Liver (tissue), 9 donors: Measurements from ENCODE around the gene VPS26C. TPM values are rescaled to one million over a fixed set of nuclear protein-coding genes. Genes with fewer than 3 reads are reported as not detected.

Experiments
- DNase-seq: peaks from one replicate; pipeline ENCODE4 v3.0.0-alpha.2; 2017; ENCODE audit warnings: low spot score
- H3K27ac ChIP-seq, 2 donors: one replicate each; pipeline ENCODE4 v1.7.0; 2013; ENCODE audit warnings: inconsistent platforms in 2 of 2, low read length in 2 of 2, control low read depth in 1 of 2, low read depth in 1 of 2, mild to moderate bottlenecking in 1 of 2
- H3K27me3 ChIP-seq, 4 donors: one replicate each; pipeline versions ENCODE4 v1.6.1 to v1.7.0; 2013; ENCODE audit warnings: low read length in 3 of 4, inconsistent platforms in 1 of 4, mild to moderate bottlenecking in 1 of 4, moderate library complexity in 1 of 4; ENCODE audit not compliant: control insufficient read depth in 4 of 4, insufficient read depth in 4 of 4
- H3K36me3 ChIP-seq, 4 donors: one replicate each; pipeline versions ENCODE4 v1.6.1 to v1.7.0; 2013; ENCODE audit warnings: low read length in 3 of 4, mild to moderate bottlenecking in 3 of 4, low read depth in 1 of 4, moderate library complexity in 1 of 4; ENCODE audit not compliant: control insufficient read depth in 4 of 4, insufficient read depth in 3 of 4
- H3K4me1 ChIP-seq, 4 donors: one replicate each; pipeline versions ENCODE4 v1.6.1 to v1.7.0; 2013; ENCODE audit warnings: low read length in 3 of 4, mild to moderate bottlenecking in 3 of 4, moderate library complexity in 1 of 4; ENCODE audit not compliant: control insufficient read depth in 4 of 4, insufficient read depth in 4 of 4
- H3K4me3 ChIP-seq, 3 donors: one replicate each; pipeline versions ENCODE4 v1.6.1 to v1.7.0; 2013; ENCODE audit warnings: low read length in 3 of 3, control low read depth in 1 of 3, low read depth in 1 of 3, mild to moderate bottlenecking in 1 of 3
- H3K9ac ChIP-seq, 2 donors: one replicate each; pipeline ENCODE4 v1.7.0; 2013; ENCODE audit warnings: low read length in 2 of 2, mild to moderate bottlenecking in 2 of 2, moderate library complexity in 2 of 2, control low read depth in 1 of 2, low read depth in 1 of 2
- H3K9me3 ChIP-seq, 4 donors: one replicate each; pipeline versions ENCODE4 v1.6.1 to v1.7.0; 2013; ENCODE audit warnings: low read length in 3 of 4; ENCODE audit not compliant: control insufficient read depth in 4 of 4
- ATF3 ChIP-seq: IDR thresholded peaks from 2 replicates; pipeline ENCODE4 v1.6.1; 2016; ENCODE audit warnings: antibody characterized with exemption
- CTCF ChIP-seq: fragments of 150-350 bp; IDR thresholded peaks from 2 replicates; pipeline ENCODE4 v1.5.1; 2017; ENCODE audit warnings: improper control_type of control experiment, low read depth, low read length; ENCODE audit not compliant: missing input control
- EGR1 ChIP-seq, 2 donors: IDR thresholded peaks; 2 replicates each; pipeline ENCODE4 v1.6.1; 2016 to 2018; ENCODE audit warnings: antibody characterized with exemption in 2 of 2, low read depth in 2 of 2
- FOXA1 ChIP-seq: IDR thresholded peaks from 2 replicates; pipeline ENCODE4 v1.6.1; 2016; ENCODE audit warnings: antibody characterized with exemption
- FOXA2 ChIP-seq: IDR thresholded peaks from 2 replicates; pipeline ENCODE4 v1.6.1; 2016; ENCODE audit warnings: antibody characterized with exemption
- GABPA ChIP-seq, 2 donors: IDR thresholded peaks in 1 of 2; conservative IDR thresholded peaks in 1 of 2; 2 replicates each; pipeline ENCODE4 v1.6.1; 2016; ENCODE audit warnings: antibody characterized with exemption in 2 of 2, mild to moderate bottlenecking in 1 of 2, moderate library complexity in 1 of 2
- HNF4A ChIP-seq, 2 donors: conservative IDR thresholded peaks; 2 replicates each; pipeline ENCODE4 v1.6.1; 2016; ENCODE audit warnings: antibody characterized with exemption in 2 of 2, mild to moderate bottlenecking in 2 of 2
- HNF4G ChIP-seq: IDR thresholded peaks from 2 replicates; pipeline ENCODE4 v1.6.1; 2016; ENCODE audit warnings: antibody characterized with exemption
- JUND ChIP-seq, 2 donors: IDR thresholded peaks; 2 replicates each; pipeline ENCODE4 v1.6.1; 2016; ENCODE audit warnings: antibody characterized with exemption in 2 of 2
- NR2F2 ChIP-seq: IDR thresholded peaks from 2 replicates; pipeline ENCODE4 v1.6.1; 2016; ENCODE audit warnings: antibody characterized with exemption
- RAD21 ChIP-seq, 2 donors: IDR thresholded peaks; 2 replicates each; pipeline ENCODE4 v1.6.1; 2016; ENCODE audit warnings: antibody characterized with exemption in 2 of 2, mild to moderate bottlenecking in 2 of 2
- REST ChIP-seq: IDR thresholded peaks from 2 replicates; pipeline ENCODE4 v1.6.1; 2016; ENCODE audit warnings: antibody characterized with exemption, mild to moderate bottlenecking
- RXRA ChIP-seq, 2 donors: IDR thresholded peaks; 2 replicates each; pipeline ENCODE4 v1.6.1; 2017 to 2018; ENCODE audit warnings: antibody characterized with exemption in 2 of 2, mild to moderate bottlenecking in 1 of 2
- SP1 ChIP-seq: IDR thresholded peaks from 2 replicates; pipeline ENCODE4 v1.6.1; 2018; ENCODE audit warnings: antibody characterized with exemption, mild to moderate bottlenecking
- TAF1 ChIP-seq: conservative IDR thresholded peaks from 2 replicates; pipeline ENCODE4 v1.6.1; 2016; ENCODE audit warnings: antibody characterized with exemption, mild to moderate bottlenecking
- YY1 ChIP-seq: IDR thresholded peaks from 2 replicates; pipeline ENCODE4 v1.6.1; 2016; ENCODE audit warnings: antibody characterized with exemption, mild to moderate bottlenecking
- ZBTB33 ChIP-seq: IDR thresholded peaks from 2 replicates; pipeline ENCODE4 v1.6.1; 2016; ENCODE audit warnings: antibody characterized with exemption
- WGBS: extraction: QIAGEN DNeasy Blood & Tissue Kit; methylation state at CpG from one replicate; pipeline ENCODE4 v1.1.7; 2013; 5-methylcytosine and 5-hydroxymethylcytosine counted together
- polyA plus RNA-seq, 2 donors: library from polyadenylated mRNA; stranded (reverse) in 1 of 2; unstranded in 1 of 2; fragments of 200-250 nt in 1 of 2; fragments of >200 nt in 1 of 2; fragmentation: Nextera tagmentation in 1 of 2; extraction: Ambion mirVana in 1 of 2; gene quantifications; one replicate each; pipeline versions ENCODE4 v1.2.1 to v1.2.3, GENCODE V29; 2013 to 2015
- total RNA-seq, 2 donors: library from RNA; depleted of rRNA; stranded (reverse); fragments of >200 nt; gene quantifications; one replicate each; pipeline ENCODE4 v1.2.3, GENCODE V29; 2014
- TF ChIP-seq, protein P1 (sequence below): IDR thresholded peaks from 2 replicates; pipeline ENCODE4 v1.6.1; 2016; ENCODE audit warnings: antibody characterized with exemption
- donor health status: healthy.
- donor health status: healthy.
- donor health status: healthy.
- donor health status: healthy.
- donor health status: healthy.

VPS26C gene
- total and polyA plus RNA-seq, 4 donors, result 16.3 to 37.7 (median 22.8) TPM

- DNase-seq, result no peak
- Histone ChIP-seq H3K36me3 (no peaks in the 10 kb centered on the region), H3K4me3 (no peak overlapping the region), H3K27me3 (no peaks in the 10 kb centered on the region), H3K9ac (no peak overlapping the region), H3K27ac (no peak overlapping the region), H3K4me1 (peaks cover 0 to 2% (median under 1%) of the 10 kb centered on the region in 4 donors), H3K9me3 (no peaks in the 10 kb centered on the region)
- WGBS, result 98% methylated on average over 1 of the region's 1 CpG
- TF ChIP-seq, protein P1, sequence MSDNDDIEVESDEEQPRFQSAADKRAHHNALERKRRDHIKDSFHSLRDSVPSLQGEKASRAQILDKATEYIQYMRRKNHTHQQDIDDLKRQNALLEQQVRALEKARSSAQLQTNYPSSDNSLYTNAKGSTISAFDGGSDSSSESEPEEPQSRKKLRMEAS, result no peak
- TF ChIP-seq FOXA1 (no peak), RXRA (IDR thresholded peaks at IDR 0.05) (no peak), GABPA (IDR thresholded peaks at IDR 0.05 in 1 of 2, conservative IDR thresholded peaks at IDR 0.05 in 1 of 2) (no peak), HNF4A (conservative IDR thresholded peaks at IDR 0.05) (no peak), CTCF (no peak), SP1 (no peak), EGR1 (IDR thresholded peaks at IDR 0.05; ENCODE audit: low read depth in 2 of 2) (no peak), YY1 (no peak), RAD21 (IDR thresholded peaks at IDR 0.05) (no peak), ATF3 (no peak), NR2F2 (no peak), JUND (IDR thresholded peaks at IDR 0.05) (no peak), REST (no peak), HNF4G (no peak), FOXA2 (no peak), ZBTB33 (no peak), TAF1 (no peak)
These were observed 18.8 kb downstream of the VPS26C start for GRCh38 chr21:37248298-37248697.

DNA sequence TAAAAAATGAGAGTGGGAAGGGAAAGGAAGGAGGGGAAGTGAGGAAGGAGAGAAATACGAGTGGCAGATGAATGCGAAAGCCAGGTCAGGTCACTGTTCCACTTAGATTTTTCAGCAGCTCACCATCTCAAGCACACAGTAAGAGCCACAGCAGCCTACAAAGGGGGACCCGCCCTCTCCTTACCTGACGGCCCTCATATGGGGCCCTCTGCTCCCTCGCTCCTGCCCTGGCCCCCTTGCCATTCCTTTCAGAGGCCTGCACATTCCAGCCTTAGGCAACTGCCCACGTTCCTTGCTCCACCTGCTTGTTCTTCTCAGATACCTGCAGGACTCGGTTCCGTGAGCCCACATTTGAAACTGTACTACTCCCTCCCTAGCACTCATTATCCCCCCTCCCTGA is 22.0 kb downstream of the VPS26C start:
- Histone ChIP-seq H3K27ac (no peak overlapping the region), H3K36me3 (no peaks in the 10 kb centered on the region), H3K9me3 (no peaks in the 10 kb centered on the region), H3K27me3 (no peaks in the 10 kb centered on the region), H3K4me1 (peaks cover 0 to 2% (median 0%) of the 10 kb centered on the region in 4 donors), H3K4me3 (no peak overlapping the region), H3K9ac (no peak overlapping the region)
- no peak for TF ChIP-seq RXRA (IDR thresholded peaks at IDR 0.05)
- TF ChIP-seq ZBTB33, result no peak
- no peak for TF ChIP-seq HNF4G
- TF ChIP-seq TAF1, result no peak
- no peak for TF ChIP-seq YY1
- no peak for TF ChIP-seq CTCF
- no peak for TF ChIP-seq FOXA2
- 96% methylated on average over 8 of the region's 8 CpGs for WGBS
- DNase-seq, result no peak
